ENCODE measurements around the gene MMEL1. TPM values are rescaled to one million over a fixed set of nuclear protein-coding genes. Genes with fewer than 3 reads are reported as not detected.

The MMEL1 gene
- total RNA-seq, 6 experiments from 2014 or later = not detected

DNA sequence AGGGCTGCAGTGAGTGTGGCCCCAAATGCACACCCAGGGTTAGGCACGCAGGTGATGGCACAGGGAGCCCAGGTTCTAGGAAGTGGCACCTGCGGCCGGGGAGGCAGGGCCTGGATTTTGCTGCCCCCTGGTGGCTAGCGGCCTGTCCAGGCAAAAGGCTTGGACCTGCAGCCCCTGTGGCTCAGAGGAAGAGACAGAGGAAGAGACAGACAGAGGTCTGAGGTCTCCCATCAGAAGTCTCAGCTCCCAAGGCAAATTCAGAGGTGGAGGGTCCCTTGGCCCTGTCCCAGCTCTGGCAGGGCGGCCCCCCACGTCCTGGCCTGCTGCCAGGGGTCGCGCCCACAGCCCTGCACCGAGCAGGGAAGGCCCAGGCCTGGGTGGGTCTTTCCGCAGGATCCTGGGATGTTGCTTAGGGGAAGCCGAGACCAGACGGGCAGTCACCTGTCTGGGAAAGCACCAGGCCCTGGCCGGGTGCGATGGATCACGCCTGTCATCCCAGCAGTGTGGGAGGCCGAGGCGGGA lies 84.7 kb downstream of the MMEL1 start:
- Mint-ChIP-seq H3K4me3 (no peak overlapping the region), H3K27ac (peak overlapping the region; percentile 79; the same call in 1 of the 2 replicates), H3K36me3 (ENCODE audit: low read depth) (no peaks in the 10 kb centered on the region), H3K4me1 (ENCODE audit: low read depth) (peaks cover 12% of the 10 kb centered on the region; the same call in 1 of the 2 replicates), H3K27me3 (ENCODE audit: insufficient read depth) (peaks cover 3% of the 10 kb centered on the region), H3K9me3 (no peaks in the 10 kb centered on the region)
- DNase-seq = peak; percentile 40
- TF ChIP-seq, protein P1, sequence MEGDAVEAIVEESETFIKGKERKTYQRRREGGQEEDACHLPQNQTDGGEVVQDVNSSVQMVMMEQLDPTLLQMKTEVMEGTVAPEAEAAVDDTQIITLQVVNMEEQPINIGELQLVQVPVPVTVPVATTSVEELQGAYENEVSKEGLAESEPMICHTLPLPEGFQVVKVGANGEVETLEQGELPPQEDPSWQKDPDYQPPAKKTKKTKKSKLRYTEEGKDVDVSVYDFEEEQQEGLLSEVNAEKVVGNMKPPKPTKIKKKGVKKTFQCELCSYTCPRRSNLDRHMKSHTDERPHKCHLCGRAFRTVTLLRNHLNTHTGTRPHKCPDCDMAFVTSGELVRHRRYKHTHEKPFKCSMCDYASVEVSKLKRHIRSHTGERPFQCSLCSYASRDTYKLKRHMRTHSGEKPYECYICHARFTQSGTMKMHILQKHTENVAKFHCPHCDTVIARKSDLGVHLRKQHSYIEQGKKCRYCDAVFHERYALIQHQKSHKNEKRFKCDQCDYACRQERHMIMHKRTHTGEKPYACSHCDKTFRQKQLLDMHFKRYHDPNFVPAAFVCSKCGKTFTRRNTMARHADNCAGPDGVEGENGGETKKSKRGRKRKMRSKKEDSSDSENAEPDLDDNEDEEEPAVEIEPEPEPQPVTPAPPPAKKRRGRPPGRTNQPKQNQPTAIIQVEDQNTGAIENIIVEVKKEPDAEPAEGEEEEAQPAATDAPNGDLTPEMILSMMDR (IDR thresholded peaks at IDR 0.05) = peak; percentile 99

DNA sequence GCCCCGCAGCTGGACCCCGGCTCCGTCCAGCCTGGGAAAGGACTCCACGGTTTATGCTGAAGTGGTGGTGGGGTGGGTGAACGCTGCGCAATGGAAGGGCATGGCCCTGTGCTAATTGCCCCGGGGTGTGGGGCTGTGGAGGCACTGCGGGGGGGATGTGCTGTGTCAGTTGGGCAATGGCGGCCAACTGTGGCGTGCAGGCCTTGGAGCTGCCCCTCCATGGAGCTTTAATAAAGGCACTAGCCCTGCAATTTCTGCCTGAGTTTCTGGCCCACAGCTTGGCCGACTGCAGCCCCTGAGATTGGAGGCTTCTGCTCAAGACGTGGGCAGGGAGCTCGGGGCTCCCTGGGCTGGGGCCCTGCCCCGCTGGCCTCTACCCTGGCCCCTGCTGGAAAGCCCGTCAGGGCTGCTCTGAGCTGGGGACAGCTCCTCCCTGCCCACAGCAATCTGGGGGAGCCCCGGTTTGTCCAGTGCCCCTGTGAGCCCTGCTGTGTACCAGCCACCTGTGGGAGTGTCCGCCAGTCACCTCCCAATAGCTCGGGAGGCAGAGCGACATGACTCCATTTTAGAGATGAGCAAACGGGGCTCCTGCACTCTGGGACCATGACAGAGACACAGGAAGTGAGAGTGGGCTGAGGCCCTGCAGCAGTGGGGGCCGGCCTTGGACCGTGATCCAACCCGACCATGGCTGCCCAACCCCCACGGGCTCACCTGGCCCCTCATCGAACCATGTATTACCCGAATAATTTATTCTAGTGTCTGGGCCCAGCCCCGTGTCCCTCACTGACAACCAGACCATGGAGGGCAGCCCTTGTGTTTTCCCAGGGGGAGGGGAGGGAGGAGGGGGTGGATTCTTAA lies 85.4 kb downstream of the MMEL1 start:
- Mint-ChIP-seq H3K4me3 (peak overlapping the region; percentile 77), H3K27ac (peak overlapping the region; percentile 64; the same call in 1 of the 2 replicates), H3K36me3 (ENCODE audit: low read depth) (no peaks in the 10 kb centered on the region), H3K9me3 (no peaks in the 10 kb centered on the region), H3K4me1 (ENCODE audit: low read depth) (peaks cover 12% of the 10 kb centered on the region; the same call in 1 of the 2 replicates), H3K27me3 (ENCODE audit: insufficient read depth) (peaks cover 3% of the 10 kb centered on the region)
- DNase-seq = no peak
- TF ChIP-seq, protein P1 (IDR thresholded peaks at IDR 0.05) = no peak

DNA sequence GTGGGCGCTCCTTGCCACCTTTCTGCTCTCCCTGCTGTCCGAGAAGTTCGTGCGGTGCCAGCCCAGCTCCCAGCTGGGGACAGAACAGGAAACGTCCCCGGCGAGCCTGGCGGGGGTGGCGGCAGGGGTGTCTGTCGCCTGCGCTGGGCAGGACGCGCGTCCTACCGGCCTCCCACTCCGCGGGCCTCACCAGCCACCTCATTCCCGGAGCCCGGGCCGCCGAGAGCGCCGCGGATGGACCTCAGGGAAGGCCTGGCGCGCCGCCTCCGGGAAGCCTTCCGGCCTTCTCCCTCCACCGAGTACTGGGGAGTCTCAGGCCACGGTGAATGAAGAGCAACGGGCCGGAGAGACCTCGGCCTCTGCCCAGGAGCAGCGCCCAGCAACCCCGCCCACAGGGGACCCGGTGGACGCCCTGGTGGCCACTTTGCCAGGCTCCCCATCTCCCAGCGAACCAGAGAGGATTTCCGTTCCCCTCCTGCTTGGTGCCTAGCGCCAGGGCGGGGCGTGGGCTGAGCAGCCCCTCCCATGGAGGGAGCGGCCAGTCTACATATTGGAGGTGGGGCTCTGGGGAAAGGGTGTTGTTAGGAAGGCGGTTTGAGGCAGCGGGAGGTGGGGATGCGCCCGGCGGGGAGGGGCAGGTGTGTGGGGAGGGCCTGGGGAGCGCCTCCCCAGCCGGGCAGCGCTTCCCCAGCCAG lies 86.2 kb downstream of the MMEL1 start:
- peak overlapping the region; percentile 77 for H3K4me3 Mint-ChIP-seq
- peaks cover 12% of the 10 kb centered on the region; the same call in 1 of the 2 replicates for H3K4me1 Mint-ChIP-seq (ENCODE audit: low read depth)
- TF ChIP-seq, protein P1 (IDR thresholded peaks at IDR 0.05) = peak; percentile 63
- peak overlapping the region; percentile 64; the same call in 1 of the 2 replicates for H3K27ac Mint-ChIP-seq
- no peaks in the 10 kb centered on the region for H3K36me3 Mint-ChIP-seq (ENCODE audit: low read depth)
- peak; percentile 72 for DNase-seq
- peaks cover 3% of the 10 kb centered on the region for H3K27me3 Mint-ChIP-seq (ENCODE audit: insufficient read depth)
- H3K9me3 Mint-ChIP-seq = no peaks in the 10 kb centered on the region

DNA sequence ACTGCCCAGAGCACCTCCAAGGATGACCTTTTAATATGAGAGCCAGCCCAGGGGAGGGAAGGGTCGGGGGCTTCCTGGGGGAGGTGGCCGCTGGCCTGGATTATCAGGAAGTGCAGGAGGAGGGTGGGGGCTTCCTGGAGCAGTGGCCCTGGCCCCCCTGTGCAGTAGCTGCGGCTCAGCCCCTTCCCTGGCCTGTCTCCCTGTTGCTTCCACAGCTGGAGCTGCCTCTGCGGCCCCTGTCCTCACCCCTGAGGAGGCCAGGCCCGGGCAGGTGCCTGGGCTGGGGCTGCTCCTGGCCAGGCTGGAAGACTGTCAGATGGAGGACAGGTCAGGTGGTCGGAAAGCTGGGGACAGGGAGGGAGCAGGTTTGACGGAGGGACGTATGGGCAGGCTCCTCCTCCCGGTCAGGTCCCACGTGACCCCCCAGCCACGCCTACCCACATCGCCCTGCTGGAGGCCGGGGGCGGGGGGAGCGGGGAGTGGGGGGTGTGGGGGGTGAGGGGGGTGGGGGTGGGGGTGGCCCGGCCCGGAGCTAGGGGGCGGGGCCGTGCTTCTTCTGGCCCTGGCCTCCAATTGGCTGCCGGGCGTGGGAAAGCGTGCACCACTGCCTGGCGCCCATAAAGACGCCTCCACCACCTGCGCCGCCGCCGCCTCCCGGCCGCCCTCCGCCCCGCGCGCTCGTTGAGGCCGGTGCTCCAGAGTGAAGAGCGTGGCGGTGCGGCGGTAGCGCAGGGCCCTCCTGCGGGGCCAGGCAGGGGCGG lies 86.9 kb downstream of the MMEL1 start:
- Mint-ChIP-seq H3K4me1 (ENCODE audit: low read depth) (peaks cover 12% of the 10 kb centered on the region; the same call in 1 of the 2 replicates), H3K36me3 (ENCODE audit: low read depth) (no peaks in the 10 kb centered on the region), H3K9me3 (no peaks in the 10 kb centered on the region), H3K27me3 (ENCODE audit: insufficient read depth) (peaks cover under 1% of the 10 kb centered on the region), H3K27ac (no peak overlapping the region), H3K4me3 (peak overlapping the region; percentile 77)
- DNase-seq = peak; percentile 56
- TF ChIP-seq, protein P1 (IDR thresholded peaks at IDR 0.05) = no peak

All from HFFc6 (cell line).